HG02759 (cell line): ENCODE measurements around the gene ART4.
A peak's percentile ranks its signal among the peaks of the same experiment; 100 is the strongest.

Experiments used
- ATAC-seq: cut with Tn5 transposase; IDR thresholded peaks from one replicate; pipeline ENCODE4 v1.9.1; 2021; ENCODE audit warnings: mild to moderate bottlenecking, moderate library complexity; ENCODE audit not compliant: unreplicated experiment

Gene ART4

GRCh38 chr12:14852880-14853279 lies 9.6 kb upstream of the ART4 start:
- ATAC-seq, result no peak

- ATAC-seq, result peak; percentile 62
These were observed 7.8 kb upstream of the ART4 start for GRCh38 chr12:14850929-14851663.

- ATAC-seq, result no peak
These were observed 6.3 kb upstream of the ART4 start for GRCh38 chr12:14849661-14850060.

GRCh38 chr12:14846876-14847580 lies 3.7 kb upstream of the ART4 start:
- ATAC-seq, result no peak

GRCh38 chr12:14846042-14846587 lies 2.8 kb upstream of the ART4 start:
- ATAC-seq, result no peak

GRCh38 chr12:14845350-14845750 lies 2.0 kb upstream of the ART4 start:
- no peak for ATAC-seq

GRCh38 chr12:14844401-14844800 lies 1.1 kb upstream of the ART4 start:
- ATAC-seq, result no peak

GRCh38 chr12:14842315-14842714 lies 1.0 kb downstream of the ART4 start:
- no peak for ATAC-seq

GRCh38 chr12:14841761-14842160 lies 1.6 kb downstream of the ART4 start:
- ATAC-seq, result no peak

GRCh38 chr12:14840616-14841015 lies 2.7 kb downstream of the ART4 start:
- ATAC-seq, result no peak

GRCh38 chr12:14839262-14839661 lies 4.1 kb downstream of the ART4 start:
- ATAC-seq, result no peak

- no peak for ATAC-seq
These were observed 6.8 kb downstream of the ART4 start for GRCh38 chr12:14836336-14837210.

- no peak for ATAC-seq
These were observed 8.8 kb downstream of the ART4 start for GRCh38 chr12:14834509-14834908.

GRCh38 chr12:14833952-14834351 lies 9.4 kb downstream of the ART4 start:
- no peak for ATAC-seq

GRCh38 chr12:14833336-14833735 lies 10.0 kb downstream of the ART4 start:
- no peak for ATAC-seq

GRCh38 chr12:14828892-14829291 lies 14.4 kb downstream of the ART4 start:
- ATAC-seq, result peak; percentile 92

GRCh38 chr12:14827043-14827442 lies 16.3 kb downstream of the ART4 start:
- no peak for ATAC-seq

GRCh38 chr12:14826491-14826890 lies 16.8 kb downstream of the ART4 start:
- ATAC-seq, result no peak

GRCh38 chr12:14825256-14825655 lies 18.1 kb downstream of the ART4 start:
- ATAC-seq, result no peak

- no peak for ATAC-seq
These were observed 19.2 kb downstream of the ART4 start for GRCh38 chr12:14824012-14824634.

GRCh38 chr12:14814014-14814413 lies 29.3 kb downstream of the ART4 start, which contains the start of gene SMCO3:
SMCO3 (minus strand) TSS chr12:14814182; CDS start chr12:14806680, 7,502 bp downstream.
- no peak for ATAC-seq
